ENCODE measurements around the gene SIK3.
A peak's percentile ranks its signal among the peaks of the same experiment; 100 is the strongest.

Gene SIK3

GRCh38 chr11:116797816-116798215 lies 300.4 kb downstream of the SIK3 start:
- TF ChIP-seq TAF1 (IDR thresholded peaks at IDR 0.05; ENCODE audit: low read depth) = no peak
- no peak for TF ChIP-seq EP300 (IDR thresholded peaks at IDR 0.05; ENCODE audit: borderline replicate concordance)
- no peak for TF ChIP-seq CREB1 (IDR thresholded peaks at IDR 0.05; ENCODE audit: low read depth)
- TF ChIP-seq EGR1 (IDR thresholded peaks at IDR 0.05) = no peak
- no peak for TF ChIP-seq REST (IDR thresholded peaks at IDR 0.05; ENCODE audit: low read depth)
- no peak for TF ChIP-seq NFIC (IDR thresholded peaks at IDR 0.05)
- TF ChIP-seq MAX (IDR thresholded peaks at IDR 0.05) = no peak
- no peak for TF ChIP-seq TEAD4 (IDR thresholded peaks at IDR 0.05)
- no peak for TF ChIP-seq TCF12 (IDR thresholded peaks at IDR 0.05; ENCODE audit: low read depth)
- no peak for TF ChIP-seq RAD21 (IDR thresholded peaks at IDR 0.05; ENCODE audit: low read depth)
- TF ChIP-seq ZBTB7A (IDR thresholded peaks at IDR 0.05; ENCODE audit: low read depth) = no peak
- TF ChIP-seq USF1 (IDR thresholded peaks at IDR 0.05) = no peak
- TF ChIP-seq CEBPB (IDR thresholded peaks at IDR 0.05) = no peak
- TF ChIP-seq YY1 (IDR thresholded peaks at IDR 0.05; ENCODE audit: low read depth) = no peak

GRCh38 chr11:116796548-116796947 lies 301.7 kb downstream of the SIK3 start:
- TF ChIP-seq ZBTB7A (IDR thresholded peaks at IDR 0.05; ENCODE audit: low read depth) = no peak
- no peak for TF ChIP-seq FOXM1 (IDR thresholded peaks at IDR 0.05; ENCODE audit: borderline replicate concordance, low read depth)
- TF ChIP-seq TAF1 (IDR thresholded peaks at IDR 0.05; ENCODE audit: low read depth) = no peak

GRCh38 chr11:116794851-116795250 lies 303.4 kb downstream of the SIK3 start:
- TF ChIP-seq FOXM1 (IDR thresholded peaks at IDR 0.05; ENCODE audit: borderline replicate concordance, low read depth) = no peak
- TF ChIP-seq YY1 (IDR thresholded peaks at IDR 0.05; ENCODE audit: low read depth) = no peak
- no peak for TF ChIP-seq ZBTB7A (IDR thresholded peaks at IDR 0.05; ENCODE audit: low read depth)
- TF ChIP-seq CEBPB (IDR thresholded peaks at IDR 0.05) = no peak
- no peak for TF ChIP-seq USF1 (IDR thresholded peaks at IDR 0.05)
- TF ChIP-seq EGR1 (IDR thresholded peaks at IDR 0.05) = no peak
- TF ChIP-seq REST (IDR thresholded peaks at IDR 0.05; ENCODE audit: low read depth) = no peak
- no peak for TF ChIP-seq TCF12 (IDR thresholded peaks at IDR 0.05; ENCODE audit: low read depth)
- no peak for TF ChIP-seq MAX (IDR thresholded peaks at IDR 0.05)
- no peak for TF ChIP-seq CREB1 (IDR thresholded peaks at IDR 0.05; ENCODE audit: low read depth)
- TF ChIP-seq TEAD4 (IDR thresholded peaks at IDR 0.05) = no peak

- TF ChIP-seq TCF12 (IDR thresholded peaks at IDR 0.05; ENCODE audit: low read depth) = no peak
- TF ChIP-seq USF1 (IDR thresholded peaks at IDR 0.05) = peak; percentile 87
- no peak for TF ChIP-seq FOXM1 (IDR thresholded peaks at IDR 0.05; ENCODE audit: borderline replicate concordance, low read depth)
These were observed 304.5 kb downstream of the SIK3 start for GRCh38 chr11:116793772-116794097.
